Stimulated activated CD4-positive, alpha-beta T cell treated with anti-CD3 and anti-CD28 coated beads, Interleukin-12 subunit alpha, Interleukin-12 subunit beta, amount 100 ng/mL, for 4 hours (primary cell): Measurements from ENCODE around the gene APEH.

Experiments used
- DNase-seq: peaks from one replicate; pipeline ENCODE4 v3.0.0-alpha.2; 2020

APEH gene

GRCh38 chr3:49652218-49652902, 21.8 kb upstream of the APEH start:
- DNase-seq: no peak

GRCh38 chr3:49652903-49653415, 21.2 kb upstream of the APEH start:
- DNase-seq: no peak

- DNase-seq: no peak
These were observed 20.5 kb upstream of the APEH start for GRCh38 chr3:49653621-49654020.

- no peak for DNase-seq
These were observed 19.9 kb upstream of the APEH start for GRCh38 chr3:49654176-49654825.

- no peak for DNase-seq
These were observed 19.1 kb upstream of the APEH start for GRCh38 chr3:49654955-49655556.

- DNase-seq: no peak
These were observed 18.3 kb upstream of the APEH start for GRCh38 chr3:49655731-49656285.

GRCh38 chr3:49656541-49657112, 17.5 kb upstream of the APEH start:
- DNase-seq: no peak

- no peak for DNase-seq
These were observed 16.8 kb upstream of the APEH start for GRCh38 chr3:49657208-49657915.

- DNase-seq: no peak
These were observed 15.4 kb upstream of the APEH start for GRCh38 chr3:49658711-49659110.

GRCh38 chr3:49659756-49660155, 14.4 kb upstream of the APEH start:
- no peak for DNase-seq

- DNase-seq: no peak
These were observed 12.9 kb upstream of the APEH start for GRCh38 chr3:49661281-49661680.

- no peak for DNase-seq
These were observed 12.1 kb upstream of the APEH start for GRCh38 chr3:49662021-49662420.

GRCh38 chr3:49662720-49663413, 11.3 kb upstream of the APEH start:
- no peak for DNase-seq

- no peak for DNase-seq
These were observed 10.3 kb upstream of the APEH start for GRCh38 chr3:49663831-49664230.

- no peak for DNase-seq
These were observed 9.9 kb upstream of the APEH start for GRCh38 chr3:49664300-49664699.

- no peak for DNase-seq
These were observed 8.2 kb upstream of the APEH start for GRCh38 chr3:49665822-49666519.

- DNase-seq: no peak
These were observed 7.6 kb upstream of the APEH start for GRCh38 chr3:49666592-49666991.

- DNase-seq: no peak
These were observed 6.3 kb upstream of the APEH start for GRCh38 chr3:49667701-49668413.

GRCh38 chr3:49668414-49668797, 5.7 kb upstream of the APEH start:
- DNase-seq: no peak

- DNase-seq: no peak
These were observed 5.3 kb upstream of the APEH start for GRCh38 chr3:49668861-49669260.

- no peak for DNase-seq
These were observed 4.8 kb upstream of the APEH start for GRCh38 chr3:49669352-49669751.
